AG04450 (cell line): ENCODE results near the gene MSI2. TPM values are rescaled to one million over a fixed set of nuclear protein-coding genes. Genes with fewer than 3 reads are reported as not detected.

Experiments
- CTCF ChIA-PET: fragments of 300-600, 350-600 bp; formaldehyde crosslinking; extraction: SDS; loops from one replicate; lab custom pipeline; 2022; ENCODE audit warnings: antibody characterized with exemption, inconsistent platforms; lab: Charles Lee
- POLR2A ChIA-PET: fragments of 350-600 bp; formaldehyde crosslinking; extraction: SDS; loops from one replicate; lab custom pipeline; 2021; ENCODE audit warnings: antibody characterized with exemption, inconsistent platforms; lab: Yijun Ruan, JAX
- DNase-seq: peaks from one replicate; pipeline ENCODE4 v3.0.0-alpha.2; 2011; ENCODE audit warnings: low read depth, low spot score
- H3K27ac ChIP-seq: one replicate; pipeline ENCODE4 v1.5.1; 2012; ENCODE audit warnings: low read depth, low read length, control low read depth
- H3K27me3 ChIP-seq: one replicate; pipeline ENCODE4 v1.6.0; 2012; ENCODE audit warnings: low read length; ENCODE audit not compliant: control insufficient read depth, insufficient read depth
- H3K4me3 ChIP-seq: 2 replicates; pipeline ENCODE4 v1.5.1; 2011; ENCODE audit warnings: mild to moderate bottlenecking, low read depth, low read length, control low read depth
- H3K9me3 ChIP-seq: 2 replicates; pipeline ENCODE4 v1.5.1; 2012; ENCODE audit warnings: low read length; ENCODE audit not compliant: control insufficient read depth, insufficient read depth
- polyA plus RNA-seq: library from polyadenylated mRNA; depleted of rRNA; stranded (reverse); fragments of >200 nt; gene quantifications from 2 replicates; pipeline ENCODE4 v1.2.3, GENCODE V29; 2011
- TF ChIP-seq, protein P1 (sequence below): IDR thresholded peaks from 2 replicates; pipeline ENCODE4 v1.5.1; 2011; ENCODE audit warnings: low read depth, low read length, control low read depth, inconsistent platforms

MSI2 gene
- polyA plus RNA-seq, 1 experiment = 26.2 TPM

DNA sequence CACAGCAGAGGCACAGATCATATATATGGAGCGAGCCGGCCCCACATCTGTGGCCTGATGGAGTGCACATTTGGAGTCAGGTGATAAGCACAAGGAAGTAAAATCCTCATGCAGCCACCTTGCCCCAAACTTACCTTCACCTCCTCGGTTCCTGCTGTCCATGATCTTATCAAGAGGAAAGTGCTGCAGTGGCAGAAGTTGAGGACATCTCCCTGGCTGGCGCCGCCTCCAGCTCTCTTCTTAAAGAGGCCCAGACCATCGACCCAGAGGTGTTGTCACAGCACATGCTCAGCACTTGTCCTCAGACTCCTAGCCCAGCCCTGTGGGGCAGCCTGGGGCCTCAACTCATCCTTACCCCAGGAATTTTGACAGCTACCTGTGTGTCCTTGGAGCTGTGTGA lies 276.2 kb downstream of the MSI2 start:
- no peak overlapping the region for H3K4me3 ChIP-seq
- H3K27ac ChIP-seq = no peak overlapping the region
- no peaks in the 10 kb centered on the region for H3K27me3 ChIP-seq
- DNase-seq = no peak
- CTCF ChIA-PET = no interaction called here
- no peaks in the 10 kb centered on the region for H3K9me3 ChIP-seq
- TF ChIP-seq, protein P1, sequence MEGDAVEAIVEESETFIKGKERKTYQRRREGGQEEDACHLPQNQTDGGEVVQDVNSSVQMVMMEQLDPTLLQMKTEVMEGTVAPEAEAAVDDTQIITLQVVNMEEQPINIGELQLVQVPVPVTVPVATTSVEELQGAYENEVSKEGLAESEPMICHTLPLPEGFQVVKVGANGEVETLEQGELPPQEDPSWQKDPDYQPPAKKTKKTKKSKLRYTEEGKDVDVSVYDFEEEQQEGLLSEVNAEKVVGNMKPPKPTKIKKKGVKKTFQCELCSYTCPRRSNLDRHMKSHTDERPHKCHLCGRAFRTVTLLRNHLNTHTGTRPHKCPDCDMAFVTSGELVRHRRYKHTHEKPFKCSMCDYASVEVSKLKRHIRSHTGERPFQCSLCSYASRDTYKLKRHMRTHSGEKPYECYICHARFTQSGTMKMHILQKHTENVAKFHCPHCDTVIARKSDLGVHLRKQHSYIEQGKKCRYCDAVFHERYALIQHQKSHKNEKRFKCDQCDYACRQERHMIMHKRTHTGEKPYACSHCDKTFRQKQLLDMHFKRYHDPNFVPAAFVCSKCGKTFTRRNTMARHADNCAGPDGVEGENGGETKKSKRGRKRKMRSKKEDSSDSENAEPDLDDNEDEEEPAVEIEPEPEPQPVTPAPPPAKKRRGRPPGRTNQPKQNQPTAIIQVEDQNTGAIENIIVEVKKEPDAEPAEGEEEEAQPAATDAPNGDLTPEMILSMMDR = no peak
- POLR2A ChIA-PET = no interaction called here

DNA sequence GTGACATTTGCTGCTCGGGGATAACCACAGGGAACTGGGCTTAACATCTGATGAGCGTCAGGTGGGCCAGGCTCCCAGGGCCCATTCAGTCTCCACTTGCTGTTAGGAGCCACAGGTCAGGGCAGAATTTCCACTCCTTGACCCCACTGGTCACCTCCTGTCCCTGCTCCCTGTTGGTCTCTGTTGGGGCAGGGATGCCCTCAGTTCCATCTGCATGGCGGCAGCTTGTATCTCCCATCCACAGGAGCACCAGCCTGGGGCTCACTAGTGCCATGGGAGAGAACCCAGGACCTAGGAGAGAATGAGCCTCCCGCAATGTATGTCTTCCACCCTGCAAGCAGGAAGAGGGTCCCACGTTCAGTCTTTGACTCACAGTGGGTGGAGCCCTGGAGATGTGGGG lies 276.6 kb downstream of the MSI2 start:
- no peak for DNase-seq
- Histone ChIP-seq H3K27ac (no peak overlapping the region), H3K9me3 (no peaks in the 10 kb centered on the region), H3K27me3 (no peaks in the 10 kb centered on the region), H3K4me3 (no peak overlapping the region)
- TF ChIP-seq, protein P1 = no peak
- ChIA-PET CTCF (no interaction called here), POLR2A (no interaction called here)

DNA sequence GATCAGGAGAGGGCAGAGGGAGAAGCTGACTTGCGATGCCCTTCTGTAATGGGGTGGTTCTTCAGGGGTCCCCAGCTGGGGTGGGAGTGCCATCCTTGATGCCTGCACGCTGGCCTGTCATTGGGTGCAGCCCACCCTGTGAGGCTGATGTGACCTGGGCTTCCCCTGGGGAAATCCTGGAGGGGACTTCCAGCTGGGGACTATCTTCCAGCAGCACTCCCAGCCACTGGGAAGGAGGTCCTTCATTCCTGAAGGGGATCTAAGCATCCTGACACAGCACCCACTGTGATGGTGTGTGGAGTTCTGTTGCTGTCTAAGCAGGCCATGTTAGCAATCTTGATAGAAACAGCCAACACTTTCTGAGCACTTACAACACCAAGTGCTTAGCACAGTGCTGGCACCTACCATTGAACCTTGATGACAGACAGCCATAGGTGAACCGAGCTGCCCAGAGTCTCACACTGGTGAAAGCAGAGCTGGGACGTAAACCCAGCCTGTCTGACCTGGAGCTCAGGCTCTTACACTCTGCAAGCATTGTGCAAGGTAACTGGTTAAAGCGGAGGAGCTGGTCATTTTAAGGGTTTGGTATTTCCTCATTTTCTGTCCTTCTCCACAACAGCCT lies 277.5 kb downstream of the MSI2 start:
- CTCF ChIA-PET = no interaction called here
- TF ChIP-seq, protein P1 = no peak

DNA sequence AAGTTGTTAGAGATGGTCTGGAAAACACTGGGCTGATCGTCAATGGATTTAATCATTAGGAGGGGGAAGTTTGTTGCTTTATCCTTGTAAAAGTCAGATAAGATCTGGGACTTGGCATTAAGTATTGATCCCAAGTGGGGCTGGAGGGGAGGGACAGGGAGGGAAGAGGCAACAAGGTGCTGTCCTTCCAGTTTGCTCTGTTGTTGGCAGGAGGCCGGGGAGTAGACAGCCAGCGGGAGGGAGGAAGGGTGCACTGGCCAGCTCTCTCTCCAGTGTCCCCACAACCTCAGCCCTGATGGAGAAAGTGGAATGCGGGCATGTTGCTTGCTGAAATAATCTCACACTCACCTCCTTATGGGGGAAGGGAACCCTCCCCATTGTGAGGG lies 278.5 kb downstream of the MSI2 start:
- TF ChIP-seq, protein P1 = no peak
- CTCF ChIA-PET = no interaction called here
- DNase-seq = no peak
- Histone ChIP-seq H3K27ac (no peak overlapping the region), H3K9me3 (no peaks in the 10 kb centered on the region), H3K4me3 (no peak overlapping the region), H3K27me3 (no peaks in the 10 kb centered on the region)
- POLR2A ChIA-PET = no interaction called here

More for the DNA sequence above, 277.5 kb downstream of the MSI2 start:
- Histone ChIP-seq H3K27me3 (no peaks in the 10 kb centered on the region), H3K27ac (no peak overlapping the region), H3K4me3 (no peak overlapping the region), H3K9me3 (no peaks in the 10 kb centered on the region)
- DNase-seq = no peak
- POLR2A ChIA-PET = no interaction called here

DNA sequence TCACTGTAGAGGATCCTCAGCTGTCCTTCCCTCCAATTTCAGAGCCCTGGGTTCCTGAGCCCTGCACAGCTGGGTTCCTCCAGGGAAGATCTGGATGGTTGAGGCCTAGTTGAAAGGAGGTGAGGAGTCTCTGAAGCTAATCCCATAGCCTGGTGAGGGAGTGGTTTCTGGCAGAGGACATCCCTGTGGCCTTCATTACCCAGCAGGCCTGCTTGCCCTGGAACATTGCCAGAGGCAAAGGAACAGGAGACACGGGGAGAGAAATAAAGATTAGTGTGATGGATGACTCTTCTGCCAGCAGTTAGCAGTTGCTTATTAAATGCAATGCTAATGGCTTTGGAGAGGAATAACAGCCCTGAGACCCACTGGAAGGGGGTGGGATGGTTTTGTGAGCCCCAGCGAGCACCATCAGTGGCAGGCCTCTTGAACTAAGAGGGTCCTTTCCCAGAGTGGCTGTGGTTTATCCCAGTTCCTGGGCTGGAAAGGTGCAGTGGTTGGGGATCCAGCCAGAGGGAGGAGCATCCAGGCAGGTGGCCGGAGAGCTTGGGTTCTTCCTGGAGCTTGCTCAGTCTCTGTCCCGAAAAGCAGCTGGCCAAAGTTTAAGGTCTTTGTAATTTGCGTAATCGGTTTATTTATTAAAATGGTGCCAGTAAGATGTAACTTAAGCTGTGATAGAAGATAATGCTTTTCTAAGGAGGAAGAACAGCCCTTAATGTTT lies 279.1 kb downstream of the MSI2 start:
- ChIA-PET CTCF (interaction anchor here (1.8 kb wide), 1 partner anchor 293 kb away, joined by 5 read pairs; no protein-coding TSS in a partner anchor), POLR2A (no interaction called here)
- TF ChIP-seq, protein P1 = no peak
- Histone ChIP-seq H3K4me3 (no peak overlapping the region), H3K27ac (no peak overlapping the region), H3K9me3 (no peaks in the 10 kb centered on the region), H3K27me3 (no peaks in the 10 kb centered on the region)
- no peak for DNase-seq
